OCI-LY1 (cell line): Measurements from ENCODE around the gene TTLL5.

Source experiments
- H2AFZ ChIP-seq: fragments of 200-600 bp; sonication (generic), shearing (Covaris generic); 2 replicates; pipeline ENCODE4 v1.6.0; 2014; ENCODE audit warnings: antibody characterized with exemption, mild to moderate bottlenecking, low read length
- H3F3A ChIP-seq: fragments of 200-600 bp; sonication (generic), shearing (Covaris generic); 2 replicates; pipeline ENCODE4 v1.6.0; 2014; ENCODE audit warnings: mild to moderate bottlenecking, antibody characterized with exemption, low read length, moderate library complexity; ENCODE audit not compliant: insufficient read depth
- H3K27ac ChIP-seq: fragments of 200-600 bp; sonication (generic); 2 replicates; pipeline ENCODE4 v1.5.1; 2014; ENCODE audit warnings: low read length, mixed run types, mild to moderate bottlenecking, low read depth; ENCODE audit not compliant: poor library complexity, severe bottlenecking
- H3K27me3 ChIP-seq: fragments of 200-600 bp; sonication (generic); 2 replicates; pipeline ENCODE4 v1.6.0; 2014; ENCODE audit warnings: antibody characterized with exemption, mild to moderate bottlenecking, low read length, moderate library complexity; ENCODE audit not compliant: insufficient read depth
- H3K36me3 ChIP-seq: fragments of 200-600 bp; sonication (generic); 2 replicates; pipeline ENCODE4 v1.6.1; 2014; ENCODE audit warnings: mild to moderate bottlenecking, antibody characterized with exemption, low read length, moderate library complexity, mixed read lengths; ENCODE audit not compliant: insufficient read depth
- H3K4me1 ChIP-seq: fragments of 200-600 bp; sonication (generic); 2 replicates; pipeline ENCODE4 v1.5.1; 2014; ENCODE audit warnings: mild to moderate bottlenecking, low read length, moderate library complexity; ENCODE audit not compliant: insufficient read depth, severe bottlenecking
- H3K4me2 ChIP-seq: fragments of 200-600 bp; sonication (generic), shearing (Covaris generic); 2 replicates; pipeline ENCODE4 v1.6.1; 2014; ENCODE audit warnings: low read length
- H3K4me3 ChIP-seq: fragments of 200-600 bp; sonication (generic); 2 replicates; pipeline ENCODE4 v1.5.1; 2014; ENCODE audit warnings: low read length, low read depth, mild to moderate bottlenecking, mixed read lengths; ENCODE audit not compliant: poor library complexity, severe bottlenecking
- H3K79me2 ChIP-seq: fragments of 200-600 bp; shearing (Covaris generic); 2 replicates; pipeline ENCODE4 v1.6.1; 2016; ENCODE audit warnings: mixed run types, low read length, mixed read lengths; ENCODE audit not compliant: insufficient read depth
- H3K9ac ChIP-seq: fragments of 200-600 bp; sonication (generic), shearing (Covaris generic); 2 replicates; pipeline ENCODE4 v1.6.1; 2014; ENCODE audit warnings: mild to moderate bottlenecking, low read length, mixed read lengths
- H3K9me2 ChIP-seq: fragments of 200-600 bp; sonication (generic), shearing (Covaris generic); 2 replicates; pipeline ENCODE4 v1.6.1; 2014; ENCODE audit warnings: low read depth, mild to moderate bottlenecking, low read length, mixed read lengths
- H3K9me3 ChIP-seq: fragments of 200-600 bp; shearing (Covaris generic); 2 replicates; pipeline ENCODE4 v1.6.1; 2014; ENCODE audit warnings: low read length, mixed read lengths
- H4K20me1 ChIP-seq: fragments of 200-600 bp; sonication (generic), shearing (Covaris generic); 2 replicates; pipeline ENCODE4 v1.6.0; 2016; ENCODE audit warnings: mild to moderate bottlenecking, low read length; ENCODE audit not compliant: insufficient read depth
- CTCF ChIP-seq: fragments of 200-600 bp; sonication (generic), shearing (Covaris generic); IDR thresholded peaks from 2 replicates; pipeline ENCODE4 v1.5.1; 2017; ENCODE audit warnings: mild to moderate bottlenecking, antibody characterized with exemption, low read length, moderate library complexity, mixed read lengths
- EZH2 ChIP-seq: fragments of 200-600 bp; sonication (generic), shearing (Covaris generic); IDR thresholded peaks from 2 replicates; pipeline ENCODE4 v1.8.0; 2017; ENCODE audit warnings: borderline replicate concordance, mixed run types, mild to moderate bottlenecking, antibody characterized with exemption, low read length, moderate library complexity, mixed read lengths

The TTLL5 gene

GRCh38 chr14:75851574-75851866, 190.5 kb downstream of the TTLL5 start:
- no peak for TF ChIP-seq EZH2
- no peak for TF ChIP-seq CTCF
- Histone ChIP-seq H3K9me3 (no peaks in the 10 kb centered on the region), H3K4me2 (no peak overlapping the region), H3K9me2 (no peaks in the 10 kb centered on the region), H3K27me3 (no peaks in the 10 kb centered on the region), H3F3A (no peaks in the 10 kb centered on the region), H3K4me1 (no peaks in the 10 kb centered on the region), H3K27ac (no peak overlapping the region), H3K36me3 (no peaks in the 10 kb centered on the region), H3K79me2 (no peaks in the 10 kb centered on the region), H4K20me1 (no peaks in the 10 kb centered on the region), H3K9ac (no peak overlapping the region), H2AFZ (no peak overlapping the region), H3K4me3 (no peak overlapping the region)

- Histone ChIP-seq H2AFZ (no peak overlapping the region), H3K4me1 (no peaks in the 10 kb centered on the region), H3K27me3 (no peaks in the 10 kb centered on the region), H3K79me2 (no peaks in the 10 kb centered on the region), H3K4me3 (no peak overlapping the region), H3K27ac (no peak overlapping the region), H3K4me2 (no peak overlapping the region), H3K9me2 (no peaks in the 10 kb centered on the region), H4K20me1 (no peaks in the 10 kb centered on the region), H3K36me3 (no peaks in the 10 kb centered on the region), H3K9me3 (no peaks in the 10 kb centered on the region), H3F3A (no peaks in the 10 kb centered on the region), H3K9ac (no peak overlapping the region)
- TF ChIP-seq EZH2 (no peak), CTCF (no peak)
Observed at GRCh38 chr14:75854111-75854799, 193.2 kb downstream of the TTLL5 start.

- Histone ChIP-seq H4K20me1 (no peaks in the 10 kb centered on the region), H3K4me3 (no peak overlapping the region), H3K4me1 (no peaks in the 10 kb centered on the region), H2AFZ (no peak overlapping the region), H3K27ac (no peak overlapping the region), H3K79me2 (no peaks in the 10 kb centered on the region), H3K9me3 (no peaks in the 10 kb centered on the region), H3K4me2 (no peak overlapping the region), H3F3A (no peaks in the 10 kb centered on the region), H3K9me2 (no peaks in the 10 kb centered on the region), H3K36me3 (no peaks in the 10 kb centered on the region), H3K27me3 (no peaks in the 10 kb centered on the region), H3K9ac (no peak overlapping the region)
- TF ChIP-seq EZH2 (no peak), CTCF (no peak)
Observed at GRCh38 chr14:75857199-75857598, 196.2 kb downstream of the TTLL5 start.
